Aorta (tissue), 5 donors: ENCODE results near the gene PTPRM. TPM values are rescaled to one million over a fixed set of nuclear protein-coding genes. Genes with fewer than 3 reads are reported as not detected.

ENCODE experiments used
- ATAC-seq: fragments of 200-7000 bp; cut with Tn5 transposase; one replicate; pipeline ENCODE4 v1.9.1; 2022; ENCODE audit warnings: moderate library complexity; ENCODE audit not compliant: low FRiP score
- DNase-seq, 2 donors: peaks; one replicate each; pipeline ENCODE4 v3.0.0-alpha.2; 2020
- H3K27ac ChIP-seq, 2 donors: one replicate each; pipeline ENCODE4 v1.5.1; 2013; ENCODE audit warnings: low read length in 2 of 2, mild to moderate bottlenecking in 2 of 2, moderate library complexity in 2 of 2, control low read depth in 1 of 2, inconsistent platforms in 1 of 2, low read depth in 1 of 2
- H3K27me3 ChIP-seq, 2 donors: one replicate each; pipeline ENCODE4 v1.6.1; 2013; ENCODE audit warnings: control low read depth in 1 of 2, low read length in 1 of 2, mild to moderate bottlenecking in 1 of 2, moderate library complexity in 1 of 2; ENCODE audit not compliant: insufficient read depth in 2 of 2, control insufficient read depth in 1 of 2
- H3K36me3 ChIP-seq, 2 donors: one replicate each; pipeline ENCODE4 v1.6.1; 2013; ENCODE audit warnings: control low read depth in 1 of 2, low read length in 1 of 2, mild to moderate bottlenecking in 1 of 2; ENCODE audit not compliant: insufficient read depth in 2 of 2, control insufficient read depth in 1 of 2
- H3K4me1 ChIP-seq, 2 donors: one replicate each; pipeline ENCODE4 v1.6.1; 2013; ENCODE audit warnings: low read length in 2 of 2, control low read depth in 1 of 2, mild to moderate bottlenecking in 1 of 2, moderate library complexity in 1 of 2; ENCODE audit not compliant: insufficient read depth in 2 of 2, control insufficient read depth in 1 of 2
- H3K4me3 ChIP-seq, 2 donors: one replicate each; pipeline ENCODE4 v1.5.1; 2013; ENCODE audit warnings: low read length in 2 of 2, control low read depth in 1 of 2, mild to moderate bottlenecking in 1 of 2
- H3K9me3 ChIP-seq: one replicate; pipeline ENCODE4 v1.6.1; 2013; ENCODE audit warnings: mild to moderate bottlenecking, low read length; ENCODE audit not compliant: control insufficient read depth
- WGBS, 2 donors: extraction: QIAGEN DNeasy Blood & Tissue Kit; methylation state at CpG; one replicate each; pipeline ENCODE4 v1.1.7; 2013; 5-methylcytosine and 5-hydroxymethylcytosine counted together
- intact Hi-C, 2 donors: fragments of 100-400 bp; cut with DNase I; formaldehyde crosslinking; loops; one replicate each; pipeline versions ENCODE4 v1.14.2 to v1.15.0; 2022
- polyA plus RNA-seq, 2 donors: library from polyadenylated mRNA; stranded (reverse); fragments of 200-250 nt; gene quantifications; one replicate each; pipeline ENCODE4 v1.2.3, GENCODE V29; 2013
- total RNA-seq, 2 donors: library from RNA; stranded (reverse); fragmentation: NEBNext Ultra II Directional; extraction: Animal tissue kit (Norgen Biotek cat#: 25700); gene quantifications; one replicate each; pipeline ENCODE4 v1.2.1, GENCODE V29; 2021
- donor health status: healthy with polysubstance abuse.
- donor health status: Bipolar disorder and iron deficiency.
- donor health status: DM: no; HTN: no; CAD: no.
- donor health status: DM: no; HTN: no; CAD: no.
- donor health status: DM: yes; HTN: yes; CAD: no.

Gene PTPRM
- total and polyA plus RNA-seq, 4 donors = 10.6 to 98.9 (median 65.6) TPM

DNA sequence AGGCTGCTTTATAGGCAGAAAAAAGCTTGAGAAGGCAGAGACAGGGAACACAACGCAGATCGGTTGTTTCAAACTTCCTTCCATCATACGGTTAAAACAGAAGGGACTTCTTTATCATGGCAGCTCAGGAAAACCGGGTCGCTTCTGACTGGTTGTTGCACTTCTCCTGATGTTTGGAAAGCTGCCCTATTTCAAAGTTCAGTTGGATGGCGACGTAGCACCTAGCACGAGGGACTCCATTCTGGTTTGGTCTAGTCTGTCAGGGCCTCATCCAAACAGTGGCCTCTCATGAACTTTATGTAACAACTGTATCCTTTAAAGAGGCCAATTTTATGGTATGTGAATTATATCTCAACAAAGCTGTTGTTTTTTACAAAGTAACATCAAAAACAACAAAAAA, 832.0 kb downstream of the PTPRM start:
- no peaks in the 10 kb centered on the region for H3K9me3 ChIP-seq

DNA sequence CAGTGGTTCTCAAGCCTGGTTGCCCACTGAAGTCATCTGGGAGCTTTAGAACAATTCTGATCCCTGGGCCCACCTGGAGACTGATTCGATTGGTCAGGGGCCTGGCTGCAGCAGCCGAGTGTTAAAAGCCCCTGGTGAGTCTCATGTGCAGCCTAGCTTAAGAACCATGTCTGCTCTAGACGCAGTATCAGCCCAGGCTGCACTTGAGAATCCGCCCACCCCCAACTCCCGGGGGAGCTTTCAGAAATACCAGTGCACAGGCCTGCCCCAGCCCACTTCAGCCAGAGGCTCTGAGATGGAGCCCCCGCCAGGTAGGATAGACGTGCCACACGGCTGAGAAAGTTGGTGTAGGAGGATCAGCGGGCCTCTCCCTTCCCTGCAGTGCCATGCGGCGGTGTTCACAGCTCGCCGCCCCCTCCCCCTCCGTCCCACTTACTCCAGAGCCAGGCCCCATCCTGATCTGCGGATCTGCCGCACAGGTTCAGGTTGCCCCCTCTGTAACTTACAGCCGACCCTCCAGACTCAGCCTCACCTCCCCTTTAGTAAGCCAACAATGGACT, 833.2 kb downstream of the PTPRM start:
- Histone ChIP-seq H3K4me3 (no peak overlapping the region), H3K27me3 (no peaks in the 10 kb centered on the region), H3K4me1 (no peaks in the 10 kb centered on the region), H3K9me3 (no peaks in the 10 kb centered on the region), H3K36me3 (peaks cover 0 to 5% of the 10 kb centered on the region in 2 donors), H3K27ac (no peak overlapping the region)
- ATAC-seq (no peak), DNase-seq (no peak)
- 85 to 88% methylated on average over 17 of the region's 17 CpGs for WGBS, 2 donors
- intact Hi-C loops = no loop called here

More for the DNA sequence above, 832.0 kb downstream of the PTPRM start:
- ATAC-seq (no peak), DNase-seq (no peak)
- peaks cover 0 to 4% of the 10 kb centered on the region in 2 donors for H3K36me3 ChIP-seq
- no peaks in the 10 kb centered on the region for H3K4me1 ChIP-seq
- no peak overlapping the region for H3K27ac ChIP-seq
- H3K27me3 ChIP-seq = no peaks in the 10 kb centered on the region
- WGBS, 2 donors = 75 to 84% methylated on average over 8 of the region's 8 CpGs
- no peak overlapping the region for H3K4me3 ChIP-seq
- intact Hi-C loops = no loop called here

DNA sequence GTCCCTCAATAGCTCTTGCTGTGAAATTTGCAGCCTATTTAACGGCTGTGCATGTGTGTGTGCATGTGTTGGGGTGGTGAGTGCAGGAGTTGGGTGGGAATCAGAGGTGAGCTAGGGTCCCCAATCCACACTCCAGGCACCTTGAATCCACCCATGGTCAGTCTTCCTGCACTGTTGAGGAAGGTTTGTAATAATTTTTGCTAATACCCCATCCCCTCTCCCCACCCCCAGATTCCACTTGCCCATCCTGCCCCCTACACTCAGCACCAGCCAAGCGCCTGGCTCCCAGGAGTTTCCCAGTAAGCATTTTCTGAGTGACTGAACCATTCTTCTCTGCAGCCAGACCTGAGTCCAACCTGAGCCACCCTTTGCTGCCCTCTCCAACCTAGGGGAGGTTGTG, 833.7 kb downstream of the PTPRM start:
- Histone ChIP-seq H3K27me3 (no peaks in the 10 kb centered on the region), H3K36me3 (peaks cover 0 to 5% of the 10 kb centered on the region in 2 donors), H3K4me1 (no peaks in the 10 kb centered on the region), H3K27ac (no peak overlapping the region), H3K4me3 (no peak overlapping the region), H3K9me3 (no peaks in the 10 kb centered on the region)
- ATAC-seq = no peak
- 66 to 69% methylated on average over 2 of the region's 2 CpGs for WGBS, 2 donors
- DNase-seq = no peak
- intact Hi-C loops = no loop called here

DNA sequence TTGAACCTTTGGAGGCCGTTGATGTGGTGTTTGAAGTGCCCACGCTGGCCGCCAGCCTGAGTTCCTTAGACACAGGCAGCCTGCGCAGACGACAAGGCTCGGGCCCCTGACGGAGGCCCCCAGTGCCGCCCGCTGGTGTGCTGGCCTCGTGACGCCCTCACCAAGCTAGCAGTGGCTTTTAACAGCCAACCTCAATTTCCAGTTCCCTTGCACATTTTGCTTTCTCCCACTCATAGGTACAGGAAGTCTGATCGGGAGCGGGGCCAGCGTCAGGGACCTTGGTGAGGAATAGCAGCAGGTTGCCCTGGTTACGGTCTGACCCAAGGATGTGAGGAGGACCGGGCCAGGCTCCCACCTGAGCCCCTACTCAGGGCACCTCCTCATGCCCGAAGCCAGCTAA, 834.5 kb downstream of the PTPRM start:
- intact Hi-C loops = no loop called here
- Histone ChIP-seq H3K36me3 (peaks cover 0 to 4% of the 10 kb centered on the region in 2 donors), H3K27ac (no peak overlapping the region), H3K27me3 (no peaks in the 10 kb centered on the region), H3K9me3 (no peaks in the 10 kb centered on the region), H3K4me3 (no peak overlapping the region), H3K4me1 (no peaks in the 10 kb centered on the region)
- no peak for DNase-seq
- ATAC-seq = no peak
- 93 to 94% methylated on average over 15 to 17 of the region's 17 CpGs for WGBS, 2 donors

DNA sequence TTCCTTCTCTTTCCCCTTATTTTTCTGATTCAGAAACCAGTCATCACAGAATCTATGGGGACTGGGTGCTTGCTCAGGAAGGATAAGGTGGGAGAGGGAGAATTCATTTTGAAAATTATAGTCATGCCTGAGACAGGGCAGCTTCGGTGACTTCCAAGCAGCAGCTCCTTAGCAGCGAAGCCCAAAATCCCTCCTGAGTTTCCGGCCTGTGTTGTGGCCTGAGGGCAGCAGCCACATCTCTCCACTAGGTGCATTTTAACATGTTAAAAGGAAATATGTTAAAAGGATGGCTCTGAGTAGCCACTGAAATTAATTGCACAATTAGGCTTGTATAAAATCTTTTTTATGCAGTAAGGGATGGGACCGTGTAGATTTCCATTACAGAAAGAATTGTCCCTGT, 835.1 kb downstream of the PTPRM start:
- Histone ChIP-seq H3K4me3 (no peak overlapping the region), H3K36me3 (peaks cover 0 to 5% of the 10 kb centered on the region in 2 donors)
- WGBS, 2 donors = 93 to 94% methylated on average over 4 of the region's 4 CpGs

DNA sequence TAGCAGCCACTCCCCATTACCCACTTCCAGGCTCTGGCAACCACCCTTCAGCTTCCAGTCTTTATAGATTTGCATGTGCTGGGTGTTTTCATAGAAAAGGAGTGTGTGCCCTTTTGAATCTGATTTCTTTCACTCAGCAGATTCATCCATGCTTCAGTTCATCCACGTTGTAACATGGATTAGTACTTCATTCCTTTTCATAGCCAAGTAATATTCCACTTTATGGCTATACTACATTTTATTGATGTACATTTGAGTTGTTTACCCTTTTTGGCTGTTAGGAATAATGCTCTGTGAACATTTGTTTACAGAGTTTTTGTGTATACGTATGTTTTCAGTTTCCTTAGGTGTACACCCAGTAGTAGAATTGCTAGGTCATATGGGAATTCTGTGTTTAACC, 836.6 kb downstream of the PTPRM start:
- Histone ChIP-seq H3K4me3 (no peak overlapping the region), H3K9me3 (peaks cover 5% of the 10 kb centered on the region), H3K27ac (no peak overlapping the region), H3K4me1 (no peaks in the 10 kb centered on the region), H3K27me3 (no peaks in the 10 kb centered on the region), H3K36me3 (peaks cover 0 to 9% of the 10 kb centered on the region in 2 donors)
- WGBS, 2 donors = 97 to 99% methylated on average over 2 of the region's 2 CpGs
- DNase-seq = no peak
- ATAC-seq = no peak
- intact Hi-C loops = no loop called here

More for the DNA sequence above, 835.1 kb downstream of the PTPRM start:
- ATAC-seq (no peak), DNase-seq (no peak)
- H3K27ac ChIP-seq = no peak overlapping the region
- H3K27me3 ChIP-seq = no peaks in the 10 kb centered on the region
- H3K9me3 ChIP-seq = no peaks in the 10 kb centered on the region
- intact Hi-C loops = no loop called here
- H3K4me1 ChIP-seq = no peaks in the 10 kb centered on the region

DNA sequence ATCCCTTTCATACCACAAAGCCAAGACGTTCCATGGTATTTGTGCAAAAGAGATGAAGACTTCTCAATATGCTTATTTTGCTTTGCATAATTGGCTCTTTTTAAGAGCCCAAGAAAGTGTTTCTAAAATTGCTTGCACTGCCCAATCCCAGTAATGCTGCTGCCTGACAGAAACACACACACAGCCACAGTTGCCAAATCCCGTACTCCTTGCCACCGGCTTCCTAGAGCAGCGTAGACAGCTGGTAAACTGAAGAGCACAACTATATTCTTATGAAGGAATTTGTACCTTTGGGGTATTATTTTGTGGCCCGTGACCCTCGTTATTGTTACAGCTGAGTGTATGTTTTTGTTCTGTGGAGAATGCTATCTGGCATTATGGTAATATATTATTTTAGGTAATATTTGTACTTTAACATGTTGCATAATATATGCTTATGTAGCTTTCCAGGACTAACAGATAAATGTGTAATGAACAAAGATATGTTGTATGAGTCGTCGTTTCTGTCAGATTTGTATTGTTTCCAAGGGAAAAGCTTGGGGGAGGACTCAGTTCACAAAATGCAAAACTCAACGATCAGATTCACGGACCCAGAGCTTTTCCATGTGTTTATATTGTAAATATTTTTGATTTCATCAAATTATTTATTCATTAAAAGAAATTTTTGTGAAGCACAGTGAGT, 839.2 kb downstream of the PTPRM start:
- peaks cover 6% of the 10 kb centered on the region for H3K9me3 ChIP-seq
- H3K27me3 ChIP-seq = no peaks in the 10 kb centered on the region
- H3K4me1 ChIP-seq = no peaks in the 10 kb centered on the region
- WGBS, 2 donors = 73 to 74% methylated on average over 10 of the region's 10 CpGs
- H3K36me3 ChIP-seq = peaks cover 0 to 9% of the 10 kb centered on the region in 2 donors
- no peak for DNase-seq
- ATAC-seq = no peak
- H3K4me3 ChIP-seq = no peak overlapping the region
- intact Hi-C loops = no loop called here
- no peak overlapping the region for H3K27ac ChIP-seq

DNA sequence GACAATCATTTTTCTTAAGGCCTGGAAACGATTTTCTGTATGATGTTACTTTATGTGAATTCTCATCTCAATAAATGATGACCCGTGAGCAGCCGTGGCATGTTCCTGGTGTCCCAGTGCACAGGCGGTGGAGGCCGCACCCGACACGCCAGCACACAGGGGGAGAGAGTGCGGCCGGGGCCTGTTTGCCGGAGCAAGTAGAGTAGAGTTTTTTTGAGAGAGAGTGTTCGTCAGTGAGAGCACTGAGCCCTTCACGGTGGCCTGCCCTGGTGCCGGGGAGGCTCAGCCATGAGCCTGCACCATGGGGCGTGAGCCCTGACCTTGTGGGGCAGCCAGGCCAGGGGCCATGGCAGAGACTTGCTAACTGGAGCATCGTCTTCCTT, 839.7 kb downstream of the PTPRM start:
- H3K27me3 ChIP-seq = no peaks in the 10 kb centered on the region
- intact Hi-C loops = no loop called here
- no peak overlapping the region for H3K27ac ChIP-seq
- no peak for ATAC-seq
- H3K4me3 ChIP-seq = no peak overlapping the region
- H3K4me1 ChIP-seq = no peaks in the 10 kb centered on the region
- WGBS, 2 donors = 91 to 93% methylated on average over 15 of the region's 15 CpGs
- no peak for DNase-seq
- peaks cover 0 to 9% of the 10 kb centered on the region in 2 donors for H3K36me3 ChIP-seq
- H3K9me3 ChIP-seq = peaks cover 6% of the 10 kb centered on the region

DNA sequence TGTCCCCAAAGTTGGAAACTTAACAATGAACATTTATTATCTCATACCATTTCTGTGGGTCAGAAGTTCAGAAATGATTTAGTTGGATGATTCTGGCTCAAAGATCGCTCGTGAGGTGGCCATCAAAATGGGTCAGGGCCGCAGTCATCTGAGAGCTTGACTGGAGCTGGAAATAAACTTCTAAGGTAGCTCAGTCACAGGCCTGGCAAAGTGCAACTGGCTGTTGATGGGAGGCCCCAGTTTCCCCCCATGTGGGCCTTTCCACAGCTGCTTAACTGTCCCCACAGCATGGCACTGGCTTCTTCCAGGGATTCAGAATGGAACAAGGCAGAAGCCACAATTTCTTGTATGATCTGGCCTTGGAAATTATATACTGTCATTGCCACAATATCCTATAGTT, 842.0 kb downstream of the PTPRM start:
- ATAC-seq = no peak
- no peak overlapping the region for H3K27ac ChIP-seq
- no peak for DNase-seq
- H3K4me1 ChIP-seq = no peaks in the 10 kb centered on the region
- H3K9me3 ChIP-seq = peaks cover 12% of the 10 kb centered on the region
- H3K27me3 ChIP-seq = no peaks in the 10 kb centered on the region
- WGBS, 2 donors = 96 to 97% methylated on average over 3 of the region's 3 CpGs
- H3K4me3 ChIP-seq = no peak overlapping the region
- H3K36me3 ChIP-seq = peaks cover 0 to 9% of the 10 kb centered on the region in 2 donors
- intact Hi-C loops = no loop called here
